GM18909 (cell line): ENCODE measurements around the gene FAAP20.

Source experiments
- ATAC-seq: cut with Tn5 transposase; IDR thresholded peaks from one replicate; pipeline ENCODE4 v1.9.1; 2021; ENCODE audit warnings: mild to moderate bottlenecking; ENCODE audit not compliant: unreplicated experiment, poor library complexity

Gene FAAP20

DNA sequence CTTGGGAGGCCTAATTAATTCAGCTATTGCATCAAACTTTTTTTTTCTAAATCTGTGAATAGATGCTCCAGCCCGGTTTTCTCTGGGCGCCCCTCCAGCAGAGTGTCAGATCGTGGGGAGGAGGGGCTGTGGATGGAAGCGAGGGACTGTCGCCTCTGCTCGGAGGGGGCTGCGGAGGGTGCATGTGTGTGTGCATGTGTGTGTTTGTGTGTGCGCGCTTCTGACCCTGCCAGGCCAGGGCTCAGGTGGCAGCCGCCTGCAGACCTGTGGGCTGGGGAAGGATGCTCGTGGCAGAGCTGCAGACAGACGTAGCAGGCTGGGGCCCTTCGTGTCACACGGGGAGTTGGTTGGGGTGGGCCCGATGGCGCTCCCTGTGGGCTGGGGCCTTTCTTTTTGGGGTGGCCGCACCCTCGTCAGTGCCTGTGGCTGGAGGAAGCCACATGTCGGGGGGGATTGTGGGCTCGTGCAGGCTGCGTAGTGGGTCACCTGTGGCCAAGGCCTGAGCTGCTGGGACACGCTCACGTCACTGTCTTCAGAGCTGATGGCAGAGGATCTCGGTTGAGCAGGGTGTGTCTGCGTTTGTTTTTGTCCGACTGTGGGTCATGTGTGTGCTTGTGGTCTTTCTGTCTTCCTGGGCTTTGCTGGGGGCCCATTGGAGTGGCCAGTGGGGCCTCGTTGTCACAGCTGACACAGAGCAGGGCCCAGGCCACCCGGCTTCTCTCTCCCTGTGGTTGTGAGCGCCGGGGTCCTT, 36.4 kb upstream of the FAAP20 start:
- ATAC-seq, result no peak

DNA sequence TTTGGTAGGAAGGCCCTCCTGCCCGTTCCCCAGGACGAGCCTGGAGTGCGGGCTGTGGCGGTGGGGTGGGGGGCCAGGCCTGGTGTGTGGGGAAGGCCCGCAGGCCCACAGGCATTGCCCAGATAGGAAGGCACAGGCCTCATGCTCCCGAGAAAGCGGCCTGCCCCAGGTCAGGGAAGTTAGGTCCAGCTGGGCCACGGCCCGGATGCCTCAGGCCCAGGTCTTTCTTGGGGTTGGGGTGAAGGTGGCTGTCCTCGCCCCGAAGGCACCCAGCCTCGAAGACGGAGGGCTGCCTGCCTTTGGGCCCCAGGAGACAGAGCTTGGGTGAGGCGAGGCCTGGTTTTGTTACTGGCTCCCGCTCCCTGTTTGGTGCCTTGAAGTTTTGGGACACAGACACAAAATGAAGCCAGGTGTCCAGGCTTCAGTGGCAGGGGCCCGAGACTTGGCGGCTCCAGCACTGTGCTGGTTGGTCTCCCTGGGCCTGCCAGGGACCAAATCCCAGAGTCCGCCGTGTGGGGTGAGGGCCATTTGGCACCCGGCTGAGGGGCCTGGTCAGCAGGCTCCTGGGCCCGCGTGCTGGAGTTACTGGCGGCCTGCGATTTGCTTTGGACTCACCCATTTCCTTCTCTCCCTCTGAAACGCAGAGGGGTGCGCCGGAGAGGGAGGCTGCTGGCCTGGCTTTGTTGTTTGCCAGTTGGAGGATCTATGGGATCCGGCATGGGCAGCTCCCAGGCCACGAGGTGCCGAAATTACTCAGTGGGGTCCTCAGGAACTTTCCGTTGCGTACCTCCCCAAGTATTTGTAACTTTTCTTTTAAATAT, 35.5 kb upstream of the FAAP20 start:
- no peak for ATAC-seq

- ATAC-seq, result no peak
Observed at GRCh38 chr1:2229037-2229864, 34.7 kb upstream of the FAAP20 start.

- ATAC-seq, result no peak
Observed at GRCh38 chr1:2228694-2229036, 34.1 kb upstream of the FAAP20 start.

- no peak for ATAC-seq
Observed at GRCh38 chr1:2228157-2228594, 33.6 kb upstream of the FAAP20 start, which contains the start of gene SKI. Gene SKI (plus strand): TSS chr1:2228319. CDS start chr1:2228767, 448 bp downstream.

DNA sequence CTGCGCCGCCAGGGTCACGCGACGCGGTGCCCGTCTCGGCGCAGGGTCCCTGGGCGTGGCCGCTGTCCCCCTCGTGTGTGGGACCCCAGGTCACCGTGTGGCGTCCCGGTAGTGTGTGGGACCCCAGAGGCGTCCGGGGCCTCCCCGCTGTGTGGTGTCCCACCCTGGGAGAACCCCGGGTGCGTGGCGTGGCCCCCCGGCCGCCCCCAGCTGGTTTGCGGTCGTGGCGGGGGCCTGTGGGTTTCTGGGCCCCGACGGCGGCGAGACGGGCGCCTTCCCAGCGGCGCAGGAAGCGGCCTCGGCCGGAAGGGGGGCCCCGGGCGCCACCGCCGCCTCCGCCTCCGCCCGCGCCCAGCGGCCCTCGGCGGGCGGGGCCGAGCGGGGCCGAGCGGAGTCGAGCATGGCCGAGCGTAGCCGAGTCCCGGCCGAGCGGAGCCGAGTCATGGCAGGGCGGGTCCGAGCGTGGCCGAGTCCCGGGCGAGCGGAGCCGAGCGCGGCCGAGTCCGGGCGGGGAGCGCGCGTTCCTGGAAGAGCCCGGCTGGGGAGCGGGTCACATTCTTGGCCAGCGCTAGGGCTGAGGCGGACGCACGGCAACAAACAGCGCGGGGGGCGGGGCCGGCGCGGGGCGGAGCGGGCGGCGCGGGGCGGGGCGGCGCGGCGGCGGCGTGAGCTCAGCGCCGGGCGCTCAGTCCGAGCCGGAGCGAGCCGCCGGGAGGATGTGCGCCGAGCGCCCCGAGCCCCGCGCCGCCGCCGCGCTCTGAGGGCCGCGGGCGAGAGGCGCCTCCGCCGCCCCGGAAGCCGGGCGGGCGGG, 33.0 kb upstream of the FAAP20 start:
- ATAC-seq, result peak; percentile 90

GRCh38 chr1:2226525-2227345, 32.2 kb upstream of the FAAP20 start:
- ATAC-seq, result no peak

GRCh38 chr1:2224631-2225428, 30.3 kb upstream of the FAAP20 start:
- no peak for ATAC-seq

DNA sequence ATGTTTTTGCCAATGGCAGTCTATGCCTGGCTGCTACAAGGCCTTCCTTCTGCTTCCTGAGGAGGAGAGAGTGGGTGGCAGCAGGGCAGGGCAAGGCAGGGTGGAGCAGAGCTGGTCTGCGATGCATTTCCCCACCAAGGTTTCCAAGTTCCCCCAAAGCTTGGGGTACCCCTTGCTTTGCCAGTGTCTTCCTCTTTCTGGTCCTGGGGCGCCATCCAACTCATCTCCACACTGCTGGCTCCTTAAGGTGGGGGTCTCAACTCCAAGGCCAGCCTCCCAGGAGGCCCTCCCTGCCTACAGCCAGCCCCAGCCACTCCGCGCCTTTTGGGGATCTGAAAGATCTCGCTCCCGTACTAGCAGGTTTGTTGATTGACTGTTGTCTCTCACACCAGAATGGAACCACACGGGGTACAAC, 29.6 kb upstream of the FAAP20 start:
- no peak for ATAC-seq

- ATAC-seq, result no peak
Observed at GRCh38 chr1:2221271-2221670, 26.7 kb upstream of the FAAP20 start.

DNA sequence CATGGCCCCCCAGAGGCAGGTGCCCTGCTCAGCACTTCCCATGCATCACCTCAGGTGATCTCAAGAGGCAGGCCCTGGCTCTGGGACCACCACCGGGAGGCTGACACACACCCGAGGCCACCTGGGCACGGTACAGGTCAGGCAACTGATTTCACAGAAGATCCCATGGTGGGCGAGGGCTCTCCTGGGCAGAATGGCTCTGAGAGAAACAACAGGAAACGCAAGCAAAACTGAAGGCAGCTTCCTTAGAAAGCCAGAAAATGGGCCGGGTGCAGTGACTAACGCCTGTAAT, 22.1 kb upstream of the FAAP20 start:
- ATAC-seq, result no peak

- ATAC-seq, result no peak
Observed at GRCh38 chr1:2215909-2216766, 21.6 kb upstream of the FAAP20 start.

- ATAC-seq, result no peak
Observed at GRCh38 chr1:2215329-2215728, 20.8 kb upstream of the FAAP20 start.

- ATAC-seq, result no peak
Observed at GRCh38 chr1:2214541-2215241, 20.1 kb upstream of the FAAP20 start.

DNA sequence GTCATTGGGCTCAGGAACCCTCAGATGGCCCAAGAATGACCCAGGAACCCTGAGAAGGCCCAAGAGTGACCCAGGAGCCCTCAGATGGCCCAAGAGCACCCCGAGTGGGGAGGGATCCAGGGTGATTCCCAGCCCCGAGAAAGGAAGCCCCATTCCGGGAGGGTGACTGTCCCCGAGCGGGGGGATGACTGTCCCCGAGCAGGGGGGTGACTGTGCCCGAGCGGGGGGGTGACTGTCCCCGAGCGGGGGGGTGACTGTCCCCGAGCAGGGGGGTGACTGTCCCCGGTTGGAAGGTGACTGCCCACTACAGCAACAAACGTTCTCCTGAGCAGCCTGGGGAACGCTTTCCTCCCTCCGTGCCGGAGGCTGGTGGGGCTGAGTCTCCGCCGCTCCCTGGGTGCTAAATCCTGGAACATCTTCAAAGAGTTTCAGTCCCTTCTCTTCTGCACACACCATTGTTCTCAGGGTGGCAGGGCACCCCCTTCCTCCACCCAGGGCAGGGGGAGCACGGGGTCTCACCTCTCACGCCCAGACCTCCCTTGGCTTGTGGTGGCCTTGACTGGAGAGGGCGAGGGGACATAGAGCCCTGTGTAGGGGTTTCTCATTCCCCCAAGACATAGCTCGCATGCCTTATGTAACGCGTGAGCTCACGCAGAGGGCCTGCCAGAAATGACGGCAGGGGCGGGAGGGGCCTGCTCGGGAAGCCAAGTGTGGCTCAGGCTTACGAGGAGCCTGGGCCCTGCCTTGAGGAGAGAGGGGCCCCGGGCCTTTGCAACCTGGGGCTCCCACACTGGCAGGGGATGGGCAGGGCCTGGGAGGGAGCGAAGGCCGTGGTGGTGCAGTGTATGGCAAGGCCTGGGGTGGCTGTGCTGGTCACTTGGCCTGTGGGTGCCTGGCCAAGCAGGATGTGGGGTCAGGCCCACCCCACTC, 19.3 kb upstream of the FAAP20 start:
- ATAC-seq, result no peak
